H9 (cell line): ENCODE data around the gene KLHDC3. TPM values are rescaled to one million over a fixed set of nuclear protein-coding genes. Genes with fewer than 3 reads are reported as not detected.

ENCODE experiments used
- DNase-seq: peaks from one replicate; pipeline ENCODE4 v3.0.0-alpha.2; 2017
- H2AFZ ChIP-seq: one replicate; pipeline ENCODE4 v1.6.1; 2013; ENCODE audit warnings: mild to moderate bottlenecking, low read length, control low read depth, moderate library complexity
- H2AK5ac ChIP-seq: 2 replicates; pipeline ENCODE4 v1.6.1; 2013; ENCODE audit warnings: low read length, control low read depth, mixed read lengths; ENCODE audit not compliant: insufficient read length
- H2BK120ac ChIP-seq: one replicate; pipeline ENCODE4 v1.6.1; 2013; ENCODE audit warnings: low read depth, mild to moderate bottlenecking, low read length, control low read depth, inconsistent platforms; ENCODE audit not compliant: poor library complexity, severe bottlenecking
- H2BK12ac ChIP-seq: 2 replicates; pipeline ENCODE4 v1.6.1; 2013; ENCODE audit warnings: low read length, control low read depth, mixed read lengths, low read depth; ENCODE audit not compliant: insufficient read length
- H2BK15ac ChIP-seq: 2 replicates; pipeline ENCODE4 v1.6.1; 2013; ENCODE audit warnings: low read depth, low read length, control low read depth
- H2BK20ac ChIP-seq: one replicate; pipeline ENCODE4 v1.6.1; 2013; ENCODE audit warnings: low read depth, mild to moderate bottlenecking, low read length, control low read depth, inconsistent platforms; ENCODE audit not compliant: poor library complexity, severe bottlenecking
- H2BK5ac ChIP-seq: 2 replicates; pipeline ENCODE4 v1.6.1; 2013; ENCODE audit warnings: low read length, control low read depth, mixed read lengths; ENCODE audit not compliant: insufficient read length
- H3K14ac ChIP-seq: 2 replicates; pipeline ENCODE4 v1.6.1; 2013; ENCODE audit warnings: low read length, control low read depth; ENCODE audit not compliant: insufficient read depth
- H3K18ac ChIP-seq: 2 replicates; pipeline ENCODE4 v1.6.1; 2013; ENCODE audit warnings: low read depth, mild to moderate bottlenecking, mixed read lengths, low read length, control low read depth; ENCODE audit not compliant: insufficient read length
- H3K23ac ChIP-seq: 2 replicates; pipeline ENCODE4 v1.6.1; 2013; ENCODE audit warnings: low read length, control low read depth, mixed read lengths, low read depth; ENCODE audit not compliant: insufficient read length
- H3K23me2 ChIP-seq: 2 replicates; pipeline ENCODE4 v1.6.1; 2013; ENCODE audit warnings: low read depth, mild to moderate bottlenecking, mixed read lengths, low read length, control low read depth; ENCODE audit not compliant: insufficient read length, poor library complexity, severe bottlenecking
- H3K27ac ChIP-seq: 2 replicates; pipeline ENCODE4 v1.5.1; 2013; ENCODE audit warnings: low read length, control low read depth, mixed read lengths, low read depth; ENCODE audit not compliant: insufficient read length
- H3K27me3 ChIP-seq: 2 replicates; pipeline ENCODE4 v1.6.1; 2013; ENCODE audit warnings: low read length, control low read depth, inconsistent platforms; ENCODE audit not compliant: insufficient read depth
- H3K4ac ChIP-seq: 2 replicates; pipeline ENCODE4 v1.6.1; 2013; ENCODE audit warnings: low read depth, mild to moderate bottlenecking, control low read depth, inconsistent platforms, low read length, moderate library complexity
- H3K4me1 ChIP-seq: 2 replicates; pipeline ENCODE4 v1.6.1; 2013; ENCODE audit warnings: low read length, control low read depth, inconsistent platforms; ENCODE audit not compliant: insufficient read depth
- H3K4me2 ChIP-seq: 2 replicates; pipeline ENCODE4 v1.6.1; 2013; ENCODE audit warnings: low read length, control low read depth, mixed read lengths; ENCODE audit not compliant: insufficient read length, insufficient read depth
- H3K56ac ChIP-seq: 2 replicates; pipeline ENCODE4 v1.6.1; 2013; ENCODE audit warnings: low read depth, mild to moderate bottlenecking, mixed read lengths, low read length, control low read depth; ENCODE audit not compliant: insufficient read length
- H3K79me1 ChIP-seq: 2 replicates; pipeline ENCODE4 v1.6.1; 2013; ENCODE audit warnings: low read depth, mild to moderate bottlenecking, moderate library complexity, low read length, control low read depth, inconsistent platforms; ENCODE audit not compliant: insufficient read depth, poor library complexity, severe bottlenecking
- H3K79me2 ChIP-seq: 2 replicates; pipeline ENCODE4 v1.6.1; 2013; ENCODE audit warnings: low read length, control low read depth, inconsistent platforms; ENCODE audit not compliant: insufficient read depth
- H3K9ac ChIP-seq: 2 replicates; pipeline ENCODE4 v1.6.1; 2013; ENCODE audit warnings: low read length, control low read depth, mixed read lengths; ENCODE audit not compliant: insufficient read length; ENCODE audit errors: extremely low read depth
- H3K9me3 ChIP-seq: one replicate; pipeline ENCODE4 v1.6.1; 2013; ENCODE audit warnings: low read depth, low read length, inconsistent platforms; ENCODE audit not compliant: control insufficient read depth
- H3T11ph ChIP-seq: one replicate; pipeline ENCODE4 v1.6.1; 2013; ENCODE audit warnings: mild to moderate bottlenecking, low read length, control low read depth, inconsistent platforms
- H4K20me1 ChIP-seq: one replicate; pipeline ENCODE4 v1.6.1; 2013; ENCODE audit not compliant: control insufficient read depth, insufficient read length, insufficient read depth
- H4K5ac ChIP-seq: 2 replicates; pipeline ENCODE4 v1.6.1; 2013; ENCODE audit warnings: low read depth, mild to moderate bottlenecking, mixed read lengths, low read length, control low read depth; ENCODE audit not compliant: insufficient read length
- H4K8ac ChIP-seq: replicated peaks from 2 replicates; pipeline ENCODE4 v1.6.1; 2013; ENCODE audit warnings: low read length, control low read depth, mixed read lengths, low read depth; ENCODE audit not compliant: insufficient read length
- H4K91ac ChIP-seq: 2 replicates; pipeline ENCODE4 v1.6.1; 2013; ENCODE audit warnings: low read depth, mild to moderate bottlenecking, moderate library complexity, mixed read lengths, low read length, control low read depth; ENCODE audit not compliant: insufficient read length
- H3K27ac Mint-ChIP-seq, 3 experiments: 2 replicates in 2 of 3; 3 replicates in 1 of 3; pipeline ENCODE4 v1.8.0; 2020 to 2021; ENCODE audit warnings: mixed read lengths in 3 of 3, mild to moderate bottlenecking in 1 of 3, moderate library complexity in 1 of 3
- H3K27me3 Mint-ChIP-seq: 2 replicates; pipeline ENCODE4 v1.8.0; 2021; ENCODE audit warnings: low read depth, mild to moderate bottlenecking, moderate library complexity, mixed read lengths
- H3K36me3 Mint-ChIP-seq, 3 experiments: 2 replicates in 2 of 3; 3 replicates in 1 of 3; pipeline ENCODE4 v1.8.0; 2020 to 2021; ENCODE audit warnings: low read depth in 3 of 3, mixed read lengths in 3 of 3; ENCODE audit not compliant: insufficient read depth in 1 of 3
- H3K4me1 Mint-ChIP-seq, 2 experiments: 2 replicates each; pipeline ENCODE4 v1.8.0; 2020; ENCODE audit warnings: mixed read lengths in 2 of 2
- H3K4me3 Mint-ChIP-seq, 2 experiments: 2 replicates in 1 of 2; 3 replicates in 1 of 2; pipeline ENCODE4 v1.8.0; 2020 to 2021; ENCODE audit warnings: mild to moderate bottlenecking in 2 of 2, mixed read lengths in 2 of 2, moderate library complexity in 1 of 2
- H3K9me3 Mint-ChIP-seq, 2 experiments: 2 replicates in 1 of 2; 3 replicates in 1 of 2; pipeline ENCODE4 v1.8.0; 2020; ENCODE audit warnings: mild to moderate bottlenecking in 2 of 2, mixed read lengths in 2 of 2, moderate library complexity in 1 of 2
- CTCF ChIP-seq: fragments of 200-600 bp; sonication (generic); conservative IDR thresholded peaks from 3 replicates; pipeline ENCODE4 v1.8.0; 2021; ENCODE audit warnings: antibody characterized with exemption, mild to moderate bottlenecking
- WGBS: extraction: QIAGEN DNeasy Blood & Tissue Kit; methylation state at CpG from one replicate; pipeline ENCODE4 v1.1.7; 2013; ENCODE audit warnings: missing lambda C conversion rate, low lambda C conversion rate, mixed read lengths; ENCODE audit not compliant: insufficient read length; ENCODE audit errors: extremely low coverage; 5-methylcytosine and 5-hydroxymethylcytosine counted together
- total RNA-seq: library from RNA; stranded (reverse); gene quantifications from 2 replicates; pipeline ENCODE4 v1.2.1, GENCODE V29; 2021

Gene KLHDC3
- total RNA-seq, 1 experiment from 2014 or later = 146 TPM

- Histone ChIP-seq H3K4me1 (no peaks in the 10 kb centered on the region), H3K56ac (no peak overlapping the region), H3K79me1 (no peaks in the 10 kb centered on the region), H4K91ac (no peak overlapping the region), H3K27ac (no peak overlapping the region), H4K5ac (no peak overlapping the region), H3K4me2 (no peak overlapping the region), H2BK15ac (no peak overlapping the region), H3K23ac (no peak overlapping the region), H4K20me1 (no peaks in the 10 kb centered on the region), H3K14ac (no peak overlapping the region), H2AFZ (no peak overlapping the region), H3K79me2 (no peaks in the 10 kb centered on the region), H2BK5ac (no peak overlapping the region), H3K9me3 (no peaks in the 10 kb centered on the region), H3K9ac (no peak overlapping the region), H2BK12ac (no peak overlapping the region), H4K8ac (no peak overlapping the region), H2BK120ac (no peak overlapping the region), H3K27me3 (no peaks in the 10 kb centered on the region), H3K23me2 (no peaks in the 10 kb centered on the region), H2AK5ac (no peak overlapping the region), H2BK20ac (no peak overlapping the region), H3T11ph (no peak overlapping the region), H3K4ac (no peak overlapping the region), H3K18ac (no peak overlapping the region)
- Mint-ChIP-seq H3K27me3 (no peaks in the 10 kb centered on the region), H3K27ac (no peak overlapping the region), H3K36me3 (peaks cover 0 to 29% (median 14%) of the 10 kb centered on the region in 3 experiments; a peak in 5 of 7 replicates), H3K4me3 (no peak overlapping the region), H3K9me3 (no peaks in the 10 kb centered on the region), H3K4me1 (0 out of 4 replicates have a peak, but pooled peaks cover 0 to 2% of the 10 kb centered on the region in 2 experiments)
- no peak for TF ChIP-seq CTCF
- no CpG with 5 or more reads among the region's 12 CpGs for WGBS
- DNase-seq = no peak
Measured at GRCh38 chr6:42968126-42968701, 45.8 kb upstream of the KLHDC3 start.
